Panc1 (cell line): ENCODE measurements around the gene C12orf42.

ENCODE experiments used
- CTCF ChIP-seq: fragments of 450-650 bp; IDR thresholded peaks from 2 replicates; pipeline ENCODE4 v1.5.1; 2017; ENCODE audit warnings: mild to moderate bottlenecking
- POLR2AphosphoS5 ChIP-seq: IDR thresholded peaks from 2 replicates; pipeline ENCODE4 v1.6.1; 2012; ENCODE audit warnings: mild to moderate bottlenecking, low read depth, low read length, moderate library complexity
- REST ChIP-seq, 2 experiments: IDR thresholded peaks; 2 replicates each; pipeline ENCODE4 v1.6.1; 2011 to 2012; ENCODE audit warnings: low read depth in 2 of 2, control low read depth in 1 of 2, low read length in 1 of 2, mild to moderate bottlenecking in 1 of 2, moderate library complexity in 1 of 2; ENCODE audit not compliant: insufficient read depth in 1 of 2
- SIN3A ChIP-seq: IDR thresholded peaks from 2 replicates; pipeline ENCODE4 v1.6.1; 2012; ENCODE audit warnings: low read depth, mild to moderate bottlenecking, low read length, moderate library complexity, borderline replicate concordance; ENCODE audit not compliant: insufficient read depth

- TF ChIP-seq CTCF (no peak), REST (IDR thresholded peaks at IDR 0.05; ENCODE audit: insufficient read depth in 1 of 2, low read depth in 2 of 2, low read length in 1 of 2) (no peak), POLR2AphosphoS5 (no peak), SIN3A (no peak)
Measured at GRCh38 chr12:103257763-103258162, 238.0 kb downstream of the C12orf42 start.
